ENCODE results near the gene CDH3. TPM values are rescaled to one million over a fixed set of nuclear protein-coding genes. Genes with fewer than 3 reads are reported as not detected.

Gene CDH3
- total and polyA plus RNA-seq, 2 of the 13 experiments (the other 11 are each of a cell fraction or from before 2014, with no cell fraction given): 0.11 TPM; not detected in 1

DNA sequence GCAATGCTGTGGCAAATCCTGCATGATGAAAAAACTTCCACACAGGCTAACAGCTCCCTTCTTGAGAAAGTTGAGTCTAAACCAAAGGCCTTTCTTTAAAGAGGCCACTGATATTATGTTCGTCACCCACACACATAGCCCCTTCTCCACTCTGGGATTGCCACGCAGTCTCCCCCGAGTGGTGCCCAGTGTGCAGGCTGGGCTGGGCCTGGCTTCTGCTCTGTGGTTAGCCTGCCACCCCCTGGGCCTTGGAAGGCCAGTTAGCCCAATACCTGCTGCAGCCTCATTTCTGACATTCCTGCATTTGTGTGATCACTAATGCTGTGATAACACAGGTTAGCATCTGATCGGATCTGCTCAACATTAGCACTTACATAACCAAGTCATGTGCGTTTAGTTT, 44.8 kb downstream of the CDH3 start (continued):
- TF ChIP-seq MAZ (IDR thresholded peaks at IDR 0.05; ENCODE audit: borderline replicate concordance, low read depth, low read length) (no peak), MAZ (CRISPR knock-in tag; IDR thresholded peaks at IDR 0.05; ENCODE audit: low read depth) (no peak), YEATS4 (CRISPR knock-in tag; IDR thresholded peaks at IDR 0.05; ENCODE audit: borderline replicate concordance) (no peak), ZNF136 (CRISPR knock-in tag; IDR thresholded peaks at IDR 0.05; ENCODE audit: low read depth) (no peak), JARID2 (CRISPR knock-in tag; IDR thresholded peaks at IDR 0.05; ENCODE audit: insufficient replicate concordance) (no peak), ZNF205 (CRISPR knock-in tag; IDR thresholded peaks at IDR 0.05) (no peak)

- WGBS (ENCODE audit: low lambda C conversion rate): 63% methylated on average over 5 of the region's 11 CpGs
- no TSS peak for BruUV-seq (replicated peaks)
- no peak for FAIRE-seq
- in situ Hi-C loops (cut with HindIII; ENCODE audit: extremely low pct_ligation_motif_present, low pct_unique_long_range_greater_than_20kb): no loop called here
- H3K4me1 ChIP-seq (ENCODE audit: insufficient read depth, low read length): peaks cover 8% of the 10 kb centered on the region; the same call in 1 of the 2 replicates
- H3K9ac ChIP-seq (ENCODE audit: insufficient read depth, low read depth, low read length): no peak overlapping the region
- ChIA-PET POLR2A (no interaction called here), CTCF (ENCODE audit: low intra/inter-chr PET ratio, low total read pairs) (no interaction called here)
- no peaks in the 10 kb centered on the region for H4K20me1 ChIP-seq (ENCODE audit: insufficient read depth, low read length)
- H2AFZ ChIP-seq (ENCODE audit: low read length): no peak overlapping the region
- H3K27me3 ChIP-seq (ENCODE audit: control insufficient read depth in 1 of 2, insufficient read depth in 2 of 2, low read length in 2 of 2): peaks cover 3 to 26% of the 10 kb centered on the region in 2 experiments; a peak in 3 of 5 replicates
- H3K4me2 ChIP-seq (ENCODE audit: low read depth, low read length): no peak overlapping the region
- no peak for ATAC-seq
- H3K79me2 ChIP-seq (ENCODE audit: insufficient read depth, low read length): no peaks in the 10 kb centered on the region
- no peak overlapping the region for H3K4me3 ChIP-seq (replicated peaks in 1 of 3; ENCODE audit: insufficient read depth in 1 of 3, low read depth in 2 of 3, low read length in 3 of 3)
- no peak for DNase-seq (ENCODE audit: low spot score)
- no peak overlapping the region for H3K27ac ChIP-seq (ENCODE audit: extremely low read length, insufficient read depth, low read length)
- no peaks in the 10 kb centered on the region for H3K9me3 ChIP-seq (ENCODE audit: low read length)
- no peaks in the 10 kb centered on the region for H3K36me3 ChIP-seq (replicated peaks in 1 of 2; ENCODE audit: control insufficient read depth in 1 of 2, insufficient read depth in 2 of 2, low read length in 2 of 2)
- intact Hi-C loops (cut with micrococcal nuclease; ENCODE audit: unreplicated experiment): no loop called here
- no peak for TF ChIP-seq ZNF17 (CRISPR knock-in tag; IDR thresholded peaks at IDR 0.05)
- TF ChIP-seq ATF7 (IDR thresholded peaks at IDR 0.05): peak; percentile 52
- no peak for TF ChIP-seq ATF7 (CRISPR knock-in tag; IDR thresholded peaks at IDR 0.05)
- no peak for TF ChIP-seq ZFP37 (CRISPR knock-in tag; IDR thresholded peaks at IDR 0.05; ENCODE audit: borderline replicate concordance)
- peak; percentile 73 for TF ChIP-seq CREB1 (IDR thresholded peaks at IDR 0.05)
- no peak for TF ChIP-seq CREB1 (CRISPR knock-in tag; IDR thresholded peaks at IDR 0.05)
- no peak for TF ChIP-seq SOX13 (IDR thresholded peaks at IDR 0.05)
- TF ChIP-seq SOX13 (CRISPR knock-in tag; conservative IDR thresholded peaks at IDR 0.05 in 1 of 2, IDR thresholded peaks at IDR 0.05 in 1 of 2): no peak
- no peak for TF ChIP-seq ZNF496 (CRISPR knock-in tag; IDR thresholded peaks at IDR 0.05; ENCODE audit: insufficient replicate concordance)
- TF ChIP-seq PCBP2 (optimal IDR thresholded peaks at IDR 0.05; ENCODE audit: low read depth, low read length, poor library complexity, severe bottlenecking): no peak
- no peak for TF ChIP-seq SRY (CRISPR knock-in tag; IDR thresholded peaks at IDR 0.05)
- TF ChIP-seq THAP8 (CRISPR knock-in tag; IDR thresholded peaks at IDR 0.05; ENCODE audit: borderline replicate concordance): no peak
- TF ChIP-seq SMAD9 (CRISPR knock-in tag; IDR thresholded peaks at IDR 0.05): no peak
- TF ChIP-seq, protein P1, sequence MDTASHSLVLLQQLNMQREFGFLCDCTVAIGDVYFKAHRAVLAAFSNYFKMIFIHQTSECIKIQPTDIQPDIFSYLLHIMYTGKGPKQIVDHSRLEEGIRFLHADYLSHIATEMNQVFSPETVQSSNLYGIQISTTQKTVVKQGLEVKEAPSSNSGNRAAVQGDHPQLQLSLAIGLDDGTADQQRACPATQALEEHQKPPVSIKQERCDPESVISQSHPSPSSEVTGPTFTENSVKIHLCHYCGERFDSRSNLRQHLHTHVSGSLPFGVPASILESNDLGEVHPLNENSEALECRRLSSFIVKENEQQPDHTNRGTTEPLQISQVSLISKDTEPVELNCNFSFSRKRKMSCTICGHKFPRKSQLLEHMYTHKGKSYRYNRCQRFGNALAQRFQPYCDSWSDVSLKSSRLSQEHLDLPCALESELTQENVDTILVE (CRISPR knock-in tag; IDR thresholded peaks at IDR 0.05): no peak
- TF ChIP-seq ETV5 (CRISPR knock-in tag; IDR thresholded peaks at IDR 0.05; ENCODE audit: borderline replicate concordance): no peak
- TF ChIP-seq SIX1 (CRISPR knock-in tag; IDR thresholded peaks at IDR 0.05; ENCODE audit: borderline replicate concordance): no peak
- no peak for TF ChIP-seq NR0B2 (CRISPR knock-in tag; IDR thresholded peaks at IDR 0.05)
- no peak for TF ChIP-seq MIER2 (CRISPR knock-in tag; IDR thresholded peaks at IDR 0.05)
- no peak for TF ChIP-seq ZKSCAN8 (CRISPR knock-in tag; IDR thresholded peaks at IDR 0.05; ENCODE audit: borderline replicate concordance)
Measured at GRCh38 chr16:68695575-68695974, 50.5 kb downstream of the CDH3 start.
